HCT116 (cell line): ENCODE measurements around the gene APPBP2.

ENCODE experiments used
- ATF3 ChIP-seq: IDR thresholded peaks from 2 replicates; pipeline ENCODE4 v1.6.1; 2012
- CEBPB ChIP-seq: IDR thresholded peaks from 2 replicates; pipeline ENCODE4 v1.6.1; 2012; ENCODE audit warnings: low read depth
- CTCF ChIP-seq, 3 experiments: fragments of 200-600 bp in 1 of 3; sonication (generic) in 1 of 3; IDR thresholded peaks in 2 of 3; conservative IDR thresholded peaks in 1 of 3; 2 replicates each; pipeline ENCODE4 v1.5.1; 2012 to 2017; ENCODE audit warnings: low read depth in 2 of 3, low read length in 2 of 3, antibody characterized with exemption in 1 of 3, borderline replicate concordance in 1 of 3, control low read depth in 1 of 3, mild to moderate bottlenecking in 1 of 3, mixed read lengths in 1 of 3, mixed run types in 1 of 3, moderate library complexity in 1 of 3; ENCODE audit not compliant: insufficient read depth in 1 of 3
- ELF1 ChIP-seq: IDR thresholded peaks from 2 replicates; pipeline ENCODE4 v1.6.1; 2012; ENCODE audit warnings: low read depth, borderline replicate concordance
- EZH2 ChIP-seq: fragments of 200-600 bp; sonication (generic); IDR thresholded peaks from 2 replicates; pipeline ENCODE4 v1.6.1; 2017; ENCODE audit warnings: antibody characterized with exemption, mixed run types
- EZH2phosphoT487 ChIP-seq: fragments of 200-600 bp; IDR thresholded peaks from 2 replicates; pipeline ENCODE4 v1.6.1; 2018; ENCODE audit warnings: antibody characterized with exemption, borderline replicate concordance
- FOSL1 ChIP-seq: IDR thresholded peaks from 2 replicates; pipeline ENCODE4 v1.6.1; 2012; ENCODE audit warnings: low read depth
- JUND ChIP-seq: IDR thresholded peaks from 2 replicates; pipeline ENCODE4 v1.6.1; 2012
- MAX ChIP-seq: IDR thresholded peaks from 2 replicates; pipeline ENCODE4 v1.6.1; 2012
- POLR2A ChIP-seq: IDR thresholded peaks from 2 replicates; pipeline ENCODE4 v1.7.0; 2011; ENCODE audit warnings: borderline replicate concordance; ENCODE audit not compliant: insufficient read depth, insufficient read length; ENCODE audit errors: extremely low read depth
- POLR2AphosphoS5 ChIP-seq: IDR thresholded peaks from 2 replicates; pipeline ENCODE4 v1.6.1; 2011; ENCODE audit warnings: mild to moderate bottlenecking, low read depth, low read length, moderate library complexity
- RAD21 ChIP-seq: IDR thresholded peaks from 2 replicates; pipeline ENCODE4 v1.6.1; 2012; ENCODE audit warnings: low read depth, mild to moderate bottlenecking
- YY1 ChIP-seq: IDR thresholded peaks from 2 replicates; pipeline ENCODE4 v1.6.1; 2011; ENCODE audit warnings: low read length, low read depth, moderate library complexity, mild to moderate bottlenecking; ENCODE audit not compliant: insufficient replicate concordance; ENCODE audit errors: extremely low read depth

GRCh38 chr17:60535382-60536279, 9.6 kb upstream of the APPBP2 start:
- TF ChIP-seq CTCF (IDR thresholded peaks at IDR 0.05 in 2 of 3, conservative IDR thresholded peaks at IDR 0.05 in 1 of 3; ENCODE audit: borderline replicate concordance in 1 of 3, insufficient read depth in 1 of 3, low read depth in 2 of 3, low read length in 2 of 3) (no peak), YY1 (no peak), EZH2 (no peak), POLR2A (no peak), FOSL1 (no peak), JUND (no peak), MAX (no peak), ATF3 (no peak), CEBPB (no peak), EZH2phosphoT487 (no peak), ELF1 (no peak), POLR2AphosphoS5 (no peak), RAD21 (no peak)
